Peyer's patch (tissue), 4 donors: Measurements from ENCODE around the gene DAZAP1.

Experiments
- POLR2A ChIP-seq, 2 donors: fragments of 450-650 bp; IDR thresholded peaks; one replicate each; pipeline ENCODE4 v1.5.1; 2017; ENCODE audit warnings: antibody characterized with exemption in 2 of 2, mild to moderate bottlenecking in 2 of 2, moderate library complexity in 2 of 2
- TF ChIP-seq, protein P1 (sequence below), 6 experiments: fragments of 450-650 bp in 4 of 6; fragments of 200-600 bp in 2 of 6; sonication (generic) in 1 of 6; IDR thresholded peaks; one replicate each; pipeline ENCODE4 v1.5.1; 2017 to 2019; ENCODE audit warnings: antibody characterized with exemption in 6 of 6, mild to moderate bottlenecking in 3 of 6, moderate library complexity in 1 of 6

DNA sequence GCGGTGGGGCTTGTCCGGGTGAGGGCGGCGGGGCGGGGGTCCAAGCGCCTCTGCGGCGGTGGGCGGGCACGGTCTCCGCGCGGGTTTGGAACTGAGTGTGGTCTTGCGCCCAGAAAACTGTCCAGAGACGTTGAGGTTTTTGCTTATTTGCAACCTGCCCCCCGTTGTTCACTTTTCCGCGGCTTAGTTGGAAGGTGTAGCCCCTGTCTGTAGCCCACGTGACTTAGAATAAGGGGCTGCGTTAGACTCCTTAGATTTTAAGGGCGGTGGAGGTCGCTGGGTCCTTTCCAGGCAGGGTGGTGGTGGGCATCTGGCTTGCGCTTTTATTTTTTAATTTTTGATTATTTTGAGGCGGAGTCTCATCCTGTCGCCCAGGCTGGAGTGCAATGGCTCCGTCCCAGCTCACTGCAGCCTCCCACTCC lies 31.6 kb downstream of the DAZAP1 start:
- TF ChIP-seq, protein P1, sequence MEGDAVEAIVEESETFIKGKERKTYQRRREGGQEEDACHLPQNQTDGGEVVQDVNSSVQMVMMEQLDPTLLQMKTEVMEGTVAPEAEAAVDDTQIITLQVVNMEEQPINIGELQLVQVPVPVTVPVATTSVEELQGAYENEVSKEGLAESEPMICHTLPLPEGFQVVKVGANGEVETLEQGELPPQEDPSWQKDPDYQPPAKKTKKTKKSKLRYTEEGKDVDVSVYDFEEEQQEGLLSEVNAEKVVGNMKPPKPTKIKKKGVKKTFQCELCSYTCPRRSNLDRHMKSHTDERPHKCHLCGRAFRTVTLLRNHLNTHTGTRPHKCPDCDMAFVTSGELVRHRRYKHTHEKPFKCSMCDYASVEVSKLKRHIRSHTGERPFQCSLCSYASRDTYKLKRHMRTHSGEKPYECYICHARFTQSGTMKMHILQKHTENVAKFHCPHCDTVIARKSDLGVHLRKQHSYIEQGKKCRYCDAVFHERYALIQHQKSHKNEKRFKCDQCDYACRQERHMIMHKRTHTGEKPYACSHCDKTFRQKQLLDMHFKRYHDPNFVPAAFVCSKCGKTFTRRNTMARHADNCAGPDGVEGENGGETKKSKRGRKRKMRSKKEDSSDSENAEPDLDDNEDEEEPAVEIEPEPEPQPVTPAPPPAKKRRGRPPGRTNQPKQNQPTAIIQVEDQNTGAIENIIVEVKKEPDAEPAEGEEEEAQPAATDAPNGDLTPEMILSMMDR (IDR thresholded peaks at IDR 0.05): no peak
- TF ChIP-seq POLR2A (IDR thresholded peaks at IDR 0.05): no peak
